ENCODE measurements around the gene MGAT4A.

Gene MGAT4A

DNA sequence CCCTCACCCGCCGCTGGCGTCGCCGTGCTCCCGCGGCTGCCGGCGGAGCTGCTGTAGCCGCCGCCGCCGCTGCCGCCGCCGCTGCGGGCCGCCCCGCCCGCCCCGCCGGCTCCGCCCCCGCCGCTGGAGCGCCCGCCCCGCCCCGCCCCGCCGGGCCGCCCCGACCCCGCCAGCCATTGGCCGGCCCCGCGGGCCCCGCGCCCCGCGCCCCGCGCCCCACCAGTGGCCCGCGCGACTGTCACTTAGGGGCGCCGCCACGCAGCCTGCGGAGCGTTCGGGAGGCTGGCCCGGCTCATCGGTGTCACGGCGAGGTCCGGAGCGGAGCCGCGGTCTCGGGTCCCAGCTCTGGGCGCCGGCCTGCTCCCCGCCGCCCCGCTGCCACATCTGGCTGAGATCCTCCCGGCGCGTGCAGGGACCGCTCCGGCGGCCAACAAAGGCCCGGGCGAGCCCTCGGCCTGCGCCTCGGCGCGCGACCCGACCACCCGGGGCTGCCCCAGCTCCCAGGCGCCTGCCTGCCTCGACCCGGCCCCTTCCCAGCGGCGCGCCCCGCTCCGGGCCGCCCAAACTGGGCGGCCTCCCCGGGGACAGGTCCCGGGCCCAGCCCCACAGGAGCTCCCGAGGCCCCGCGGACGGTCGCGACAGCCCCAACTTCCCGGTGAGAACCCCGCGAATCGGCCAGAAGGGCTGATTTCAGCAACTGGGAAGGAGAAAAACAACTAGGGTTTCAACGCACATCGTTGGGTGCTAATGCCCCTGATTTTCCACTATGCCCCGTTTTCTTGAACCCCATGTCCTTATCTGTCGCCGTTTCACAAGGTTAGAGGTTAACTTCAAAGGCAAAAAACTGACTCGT is at the start of gene MGAT4A:
Gene MGAT4A (minus strand): TSS at position 92 of the 853 bp plus-strand sequence. CDS start 4,800 bp downstream, outside the sequence.
- FAIRE-seq = no peak

DNA sequence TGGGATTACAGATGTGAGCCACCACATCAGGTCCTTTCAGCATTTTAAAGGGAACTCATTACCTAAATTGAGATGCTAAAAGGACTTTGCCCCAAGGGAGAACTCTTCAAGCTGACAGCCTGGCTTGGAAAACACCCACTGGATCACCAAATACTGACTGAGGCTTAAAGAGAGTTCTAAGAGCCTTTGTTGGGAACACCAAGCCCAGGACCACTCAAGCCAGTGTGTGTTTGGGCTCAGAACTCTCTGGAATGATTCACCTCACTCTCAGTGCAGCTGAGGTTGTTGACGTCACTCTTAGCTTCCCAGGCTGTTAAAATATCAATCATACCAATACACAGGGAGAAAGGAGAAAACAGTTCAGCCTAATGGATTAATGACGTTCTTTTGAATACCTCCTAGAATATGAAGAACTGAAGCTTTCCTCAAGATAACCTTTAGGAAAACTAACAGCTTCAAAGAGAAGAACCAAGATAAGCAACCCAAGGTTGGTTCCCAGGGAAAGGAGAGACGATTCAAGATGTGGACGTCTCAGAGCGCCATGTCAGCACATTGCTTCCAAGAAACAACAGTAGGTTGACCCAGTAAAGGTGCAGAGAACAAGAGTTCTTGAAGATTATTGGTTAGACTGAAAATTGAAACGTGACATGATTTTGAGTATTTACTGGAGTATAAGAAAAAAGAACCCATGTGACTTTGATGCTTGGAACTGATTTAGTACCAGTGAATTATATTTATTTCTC is 48.0 kb upstream of the MGAT4A start:
- no peak for FAIRE-seq

DNA sequence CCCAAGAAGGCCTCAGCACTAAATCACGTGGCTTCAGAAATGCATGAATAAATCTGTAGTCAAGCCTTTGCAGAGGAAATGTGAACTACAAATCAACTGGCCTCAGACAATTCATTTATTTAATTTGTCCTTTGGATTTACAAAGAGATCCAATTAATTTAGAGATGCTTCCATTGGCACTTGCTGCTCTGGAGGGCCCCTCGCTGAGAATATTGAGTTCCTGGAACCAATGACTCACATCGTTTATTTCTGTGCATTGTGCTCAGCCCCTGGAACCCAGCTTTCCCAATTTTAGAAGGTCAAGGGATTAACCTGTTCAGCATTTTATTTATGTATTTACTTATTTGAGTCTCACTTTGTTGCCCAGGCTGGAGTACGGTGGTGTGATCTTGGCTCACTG is 47.2 kb upstream of the MGAT4A start:
- no peak for FAIRE-seq

DNA sequence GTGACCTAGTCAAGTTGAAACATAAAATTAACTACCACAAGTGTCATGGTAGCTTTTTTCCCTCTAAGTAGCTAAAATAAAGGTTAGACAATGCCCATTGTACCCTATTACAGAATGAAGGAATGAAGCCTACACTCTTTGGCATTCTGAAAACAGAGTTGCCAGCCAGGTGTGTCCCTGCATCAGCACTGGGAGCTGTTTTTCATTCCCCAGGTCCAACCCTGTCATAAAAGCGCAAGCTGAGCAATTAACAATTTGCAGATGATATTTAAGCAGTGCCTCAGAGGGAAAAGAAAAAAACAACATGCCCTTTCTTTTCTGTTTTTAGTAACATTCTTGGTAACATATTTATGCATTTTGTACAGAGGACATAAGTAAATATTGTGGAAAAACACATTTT is 46.8 kb upstream of the MGAT4A start:
- FAIRE-seq = no peak

DNA sequence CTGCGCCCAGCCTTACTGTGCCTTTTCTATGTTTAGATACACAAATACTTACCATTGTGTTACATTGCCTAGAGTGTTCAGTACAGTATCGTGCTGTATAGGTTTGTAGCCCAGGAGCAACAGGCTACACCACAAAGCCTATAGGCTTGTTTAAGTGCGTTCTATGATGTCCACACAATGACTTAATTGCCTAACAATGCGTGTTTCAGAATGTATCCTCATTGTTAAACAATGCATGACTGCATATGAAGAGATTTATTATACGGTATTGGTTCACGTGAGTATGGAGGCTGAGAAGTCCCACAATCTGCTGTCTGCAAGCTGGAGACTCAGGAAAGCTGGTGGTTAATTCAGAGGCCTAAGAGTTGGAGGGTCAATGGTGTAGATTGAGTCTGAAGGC is 46.1 kb upstream of the MGAT4A start:
- FAIRE-seq = no peak

DNA sequence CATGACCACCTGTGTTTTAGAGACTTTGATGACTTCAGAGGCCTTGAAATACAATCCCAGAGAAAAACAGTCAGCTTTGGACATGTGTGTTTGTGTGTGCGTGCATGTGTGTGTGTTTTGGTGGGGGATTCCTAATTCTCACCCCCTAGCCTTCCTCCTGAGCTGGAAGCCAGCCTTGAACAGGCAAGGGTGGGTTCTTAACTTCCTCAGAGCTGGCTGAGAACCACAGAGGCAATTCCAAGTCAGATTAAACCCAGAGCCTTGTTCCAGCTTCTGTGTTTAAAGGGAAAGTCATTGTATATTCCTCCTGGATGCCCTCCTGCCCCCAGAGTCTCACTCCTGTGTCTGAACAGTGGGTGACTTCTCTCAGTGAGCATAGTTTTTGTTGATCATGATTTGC is 45.2 kb upstream of the MGAT4A start:
- FAIRE-seq = no peak

DNA sequence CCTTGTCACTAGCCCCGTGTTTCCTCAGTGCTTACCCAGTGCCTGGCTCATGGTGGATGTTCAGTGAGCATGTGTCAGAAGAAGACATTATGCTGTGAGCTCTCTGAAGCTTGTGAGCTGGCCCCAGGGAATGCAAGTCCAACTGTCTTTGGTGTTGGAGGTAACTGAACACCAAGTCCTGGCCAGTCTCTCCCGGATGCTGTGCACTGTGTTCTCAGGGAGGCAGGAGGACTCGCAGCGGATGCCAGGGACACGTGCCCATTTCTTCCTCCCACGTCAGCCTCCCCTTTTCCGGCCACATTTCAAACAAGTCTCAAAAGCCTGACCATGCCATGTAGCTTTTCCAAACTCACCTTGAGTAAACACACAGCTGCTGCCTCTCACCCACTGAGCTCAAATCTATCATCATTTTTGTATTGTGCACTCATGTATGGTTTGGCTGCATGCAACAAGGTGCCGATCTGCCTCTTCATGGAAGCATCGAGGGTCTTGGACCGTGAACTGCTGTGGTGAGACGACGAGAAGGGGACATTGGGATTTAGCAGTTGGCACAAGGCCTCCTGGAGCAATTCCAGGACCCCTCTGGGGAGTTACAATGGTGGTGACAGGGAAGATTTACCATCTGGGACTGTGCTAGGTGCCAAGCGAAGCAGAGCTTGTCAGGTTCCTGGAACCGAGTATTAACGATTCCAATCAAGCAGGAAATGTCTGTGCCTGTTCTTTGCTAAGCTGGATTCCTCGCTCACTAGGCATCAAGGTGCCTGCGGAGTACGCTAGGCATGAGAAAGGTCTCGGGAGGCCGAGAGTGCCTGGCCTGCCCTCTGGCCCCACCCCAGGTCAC is 44.4 kb upstream of the MGAT4A start:
- FAIRE-seq = no peak

DNA sequence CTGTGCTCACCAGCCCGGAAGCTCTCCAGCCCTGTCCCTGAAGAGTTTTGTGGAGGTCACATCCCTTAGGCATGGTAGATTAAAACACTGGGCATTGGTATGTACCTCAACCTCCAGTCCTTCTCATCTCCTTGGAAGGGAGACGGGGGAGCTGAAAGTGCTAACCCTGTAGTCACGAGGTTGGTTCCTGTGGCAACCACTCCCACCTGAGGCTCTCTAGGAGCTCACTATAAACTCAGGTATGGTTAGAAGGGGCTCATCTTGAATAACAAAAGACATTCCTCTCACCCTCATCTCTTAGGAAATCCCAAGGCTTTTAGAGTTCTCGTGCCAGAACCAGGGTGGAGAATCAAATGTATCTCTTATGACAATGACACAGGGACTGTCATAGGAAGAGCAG is 43.0 kb upstream of the MGAT4A start:
- FAIRE-seq = no peak

DNA sequence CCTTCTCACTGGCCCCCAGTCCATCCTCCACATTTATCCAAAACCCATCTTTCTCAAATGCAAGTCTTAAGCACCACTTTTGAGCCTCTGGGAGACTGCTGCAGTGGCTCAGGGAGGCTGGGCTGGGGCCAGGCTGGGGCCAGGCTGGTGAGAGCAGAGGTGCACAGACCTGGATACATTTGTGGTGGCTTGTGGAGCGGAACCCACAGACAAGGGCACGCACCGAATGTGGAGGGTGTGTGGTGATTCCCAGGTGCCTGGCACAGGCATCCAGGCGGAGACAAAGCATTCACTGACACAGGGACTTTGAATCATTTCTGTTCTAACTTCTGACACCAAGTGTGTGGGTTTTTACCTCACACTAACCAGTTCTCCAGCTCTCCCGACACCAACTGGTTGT is 42.2 kb upstream of the MGAT4A start:
- FAIRE-seq = no peak

DNA sequence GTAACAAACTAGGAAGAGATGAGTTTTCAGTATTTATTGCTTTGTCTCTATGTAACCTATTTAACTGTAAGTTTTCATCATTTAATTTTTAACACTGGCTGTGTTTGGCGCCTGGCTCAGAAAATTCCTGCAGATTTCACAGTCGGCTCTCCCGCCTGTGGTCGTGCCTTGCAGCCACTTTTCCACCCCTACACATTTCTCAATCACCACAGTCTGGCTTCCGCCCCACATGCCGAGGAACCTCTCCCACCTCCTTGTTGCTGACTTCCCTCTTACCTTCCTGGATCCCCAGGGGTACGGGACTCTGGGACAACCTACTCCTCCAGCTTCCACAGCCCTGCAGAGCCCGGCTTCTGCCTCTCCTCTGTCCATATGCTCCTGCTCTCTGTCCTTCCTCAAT is 41.6 kb upstream of the MGAT4A start:
- no peak for FAIRE-seq

DNA sequence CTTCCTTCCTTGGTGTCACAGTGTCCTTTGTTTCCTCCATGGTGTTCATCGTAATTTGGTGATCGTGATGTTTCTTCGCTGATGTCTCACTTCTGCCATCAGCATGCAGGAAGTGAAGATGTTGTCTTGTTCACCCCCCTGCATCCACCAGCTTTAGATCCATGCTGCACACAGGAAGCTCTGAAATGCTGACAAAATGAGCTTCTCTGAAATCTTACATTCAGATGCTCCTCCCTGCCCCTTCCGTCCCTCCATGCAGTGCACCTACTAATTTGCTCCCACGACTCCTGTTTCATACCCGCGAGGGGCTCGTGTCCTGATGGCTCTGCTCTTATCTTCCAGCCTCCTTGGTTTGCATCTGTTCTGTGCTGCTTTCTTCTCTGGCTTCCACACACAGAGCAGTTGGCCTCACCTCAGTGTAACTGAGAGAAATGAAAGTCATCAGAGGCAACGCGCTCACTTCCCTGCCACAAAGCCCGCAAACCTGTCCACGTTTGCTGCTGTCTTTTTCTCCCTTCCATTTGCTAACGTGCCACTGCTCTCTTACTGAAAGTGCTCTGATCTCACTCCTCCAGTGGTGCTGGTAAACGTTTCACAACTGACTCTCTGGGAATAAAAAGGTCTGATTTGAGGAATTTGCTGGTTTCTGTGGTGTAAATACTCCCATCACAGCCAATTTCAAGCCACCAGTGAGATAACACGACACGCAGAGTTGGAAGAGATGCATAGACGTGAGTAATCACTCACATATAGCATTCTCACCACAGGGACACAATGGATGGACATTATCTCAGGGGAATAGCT is 41.0 kb upstream of the MGAT4A start:
- no peak for FAIRE-seq

DNA sequence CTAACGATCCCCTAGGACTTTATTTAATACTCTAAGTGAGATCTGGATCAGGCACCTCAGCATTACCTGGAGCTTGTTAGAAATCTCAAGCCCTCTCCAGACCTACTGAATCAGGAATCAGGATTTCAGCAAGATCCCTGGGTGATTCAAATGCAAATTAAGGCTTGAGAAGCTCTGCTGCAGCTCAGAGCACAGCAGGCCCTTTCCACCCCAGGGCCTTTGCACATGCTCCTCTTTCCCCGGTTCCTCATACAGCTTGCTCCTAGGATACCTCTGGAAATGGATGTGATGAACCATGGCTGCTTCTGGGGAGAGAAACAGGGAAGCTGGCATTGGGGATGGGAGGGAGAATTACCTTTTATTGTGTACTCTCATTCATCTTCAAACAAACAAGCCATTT is 40.3 kb upstream of the MGAT4A start:
- FAIRE-seq = no peak

DNA sequence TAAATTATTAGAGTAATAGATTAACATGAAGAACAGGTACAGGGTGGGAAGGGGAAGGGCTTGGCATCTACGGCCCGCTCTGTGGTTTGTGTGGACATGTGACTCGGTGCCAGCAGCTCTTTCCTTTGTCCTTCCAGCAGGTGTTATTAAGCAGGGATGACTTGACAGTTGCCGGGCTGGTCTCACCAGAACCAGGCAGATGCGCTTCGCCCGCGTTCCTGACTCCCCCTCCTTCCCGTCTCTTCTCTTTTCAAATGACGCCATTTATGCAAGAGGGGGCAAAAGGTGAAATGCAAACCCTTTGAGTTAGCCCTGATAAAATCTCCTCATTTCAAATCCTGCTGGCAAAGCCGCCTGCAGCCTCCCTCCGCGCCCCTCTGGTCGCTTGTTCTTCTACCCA is 38.9 kb upstream of the MGAT4A start:
- FAIRE-seq = no peak

DNA sequence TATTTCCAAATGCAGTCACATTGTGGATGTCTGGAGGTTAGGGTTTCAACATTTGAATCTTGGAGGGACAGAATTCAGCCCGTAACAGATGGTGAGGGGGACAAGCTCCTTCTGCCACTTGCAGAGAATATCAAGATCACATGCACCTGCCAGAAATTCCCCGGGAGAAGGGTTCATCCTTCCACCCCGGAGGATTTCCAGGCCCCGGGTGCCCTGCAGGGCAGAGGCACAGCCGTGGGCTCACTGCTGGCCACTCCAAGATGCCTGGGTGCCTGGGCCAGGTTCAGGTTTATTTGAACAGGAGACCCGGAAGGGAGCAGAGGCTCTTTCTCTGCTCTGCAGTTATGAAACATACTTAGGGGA is 38.2 kb upstream of the MGAT4A start:
- FAIRE-seq = no peak

DNA sequence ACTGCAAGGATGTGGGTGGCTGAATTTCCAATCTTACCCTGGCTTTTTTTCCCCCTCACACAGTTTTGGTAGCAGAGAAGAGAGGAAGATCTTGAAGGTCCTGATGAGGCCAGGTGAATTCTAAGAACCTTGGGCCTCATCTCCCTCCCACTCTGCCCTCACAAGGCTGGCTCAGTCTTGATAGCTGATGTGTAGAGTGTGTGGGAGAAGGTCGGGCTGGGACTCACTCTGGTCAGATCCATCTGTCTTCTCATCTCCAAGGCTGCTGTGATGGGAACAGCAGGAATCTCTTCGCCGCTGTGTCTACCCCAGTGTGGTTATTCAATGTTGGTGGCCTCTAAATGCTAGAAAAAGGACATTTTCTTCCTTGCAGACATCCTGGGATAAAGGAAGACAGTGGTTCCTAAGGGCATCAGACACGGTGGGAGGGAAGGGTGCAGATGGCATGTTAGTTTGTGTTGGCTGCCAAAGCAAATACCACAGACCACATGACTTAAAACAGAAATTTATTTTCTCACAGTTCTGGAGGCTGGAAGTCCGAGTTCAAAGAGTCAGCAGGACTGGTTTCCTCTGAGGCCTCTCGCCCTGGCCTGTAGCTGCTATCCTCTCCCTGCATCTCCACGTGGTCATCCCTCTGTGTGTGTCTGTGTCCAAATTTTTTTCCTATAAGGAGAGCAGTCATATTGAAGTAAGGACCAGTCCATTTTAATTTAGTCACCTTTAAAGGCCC is 37.6 kb upstream of the MGAT4A start:
- FAIRE-seq = no peak

DNA sequence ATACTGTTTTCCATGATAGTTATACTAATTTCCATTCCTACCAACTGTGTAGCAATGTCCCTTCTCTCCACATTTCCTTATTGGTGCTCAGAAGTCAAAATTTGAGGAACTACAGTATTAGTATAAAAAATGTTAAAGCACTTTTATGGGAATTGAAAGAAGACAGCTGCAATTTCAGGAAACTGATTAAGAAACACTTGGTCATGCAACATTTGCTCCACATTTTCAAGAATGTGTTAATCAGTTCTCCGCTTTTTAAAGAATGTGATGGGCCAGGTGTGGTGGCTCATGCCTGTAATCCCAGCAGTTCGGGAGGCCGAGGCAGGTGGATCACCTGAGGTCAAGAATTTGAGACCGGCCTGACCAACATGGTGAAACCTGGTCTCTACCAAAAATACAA is 33.6 kb upstream of the MGAT4A start:
- FAIRE-seq = no peak

DNA sequence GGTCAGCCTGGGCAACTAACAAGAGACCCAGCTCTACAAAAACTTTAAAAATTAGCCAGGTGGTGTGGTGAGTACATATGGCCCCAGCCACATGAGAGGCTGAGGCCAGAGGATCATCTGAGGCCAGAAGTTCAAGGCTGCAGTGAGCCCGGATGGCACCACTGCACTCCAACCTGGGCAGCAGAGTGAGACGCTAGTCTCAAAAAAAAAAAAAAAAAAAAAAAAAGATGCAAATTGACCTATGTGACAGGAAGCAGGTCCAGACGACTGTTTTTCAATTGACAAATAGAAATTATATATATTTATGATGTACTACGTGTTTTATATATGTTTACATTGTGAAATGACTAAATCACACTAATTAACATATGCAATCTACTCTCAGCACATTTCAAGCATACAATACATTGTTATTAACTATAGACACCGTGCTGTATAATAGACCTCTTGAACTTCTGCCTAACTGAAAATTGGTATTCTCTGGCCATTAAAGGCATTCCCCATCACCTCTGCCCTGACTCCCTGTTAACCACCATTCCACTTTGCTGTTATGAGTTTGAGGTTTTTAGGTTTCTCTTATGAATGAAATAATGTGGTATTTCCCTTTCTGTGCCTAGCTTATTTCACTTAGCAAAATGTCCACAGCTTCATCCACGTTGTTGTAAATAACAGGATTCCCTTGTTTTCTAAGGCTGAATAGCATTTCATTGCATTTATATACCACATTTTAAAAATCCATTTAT is 32.4 kb upstream of the MGAT4A start:
- no peak for FAIRE-seq

DNA sequence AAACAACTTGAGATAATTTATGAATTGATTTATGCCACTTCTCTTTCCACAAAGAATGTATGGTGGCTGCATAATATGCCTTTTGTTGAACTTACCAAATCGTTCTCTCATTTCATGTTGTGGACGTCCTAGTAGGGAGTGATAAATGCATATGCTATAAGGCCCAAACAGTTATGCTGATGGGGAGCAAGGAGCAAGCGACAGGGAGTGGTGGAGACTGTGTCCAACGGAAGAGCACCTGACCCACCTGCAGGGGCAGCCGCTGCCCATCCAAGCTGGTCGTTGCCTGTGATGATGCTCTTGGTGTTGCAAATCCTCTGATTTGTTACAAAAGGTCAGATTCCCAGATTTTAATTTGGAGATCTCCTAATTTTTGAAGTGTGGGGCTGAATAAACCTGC is 31.0 kb upstream of the MGAT4A start:
- FAIRE-seq = no peak

DNA sequence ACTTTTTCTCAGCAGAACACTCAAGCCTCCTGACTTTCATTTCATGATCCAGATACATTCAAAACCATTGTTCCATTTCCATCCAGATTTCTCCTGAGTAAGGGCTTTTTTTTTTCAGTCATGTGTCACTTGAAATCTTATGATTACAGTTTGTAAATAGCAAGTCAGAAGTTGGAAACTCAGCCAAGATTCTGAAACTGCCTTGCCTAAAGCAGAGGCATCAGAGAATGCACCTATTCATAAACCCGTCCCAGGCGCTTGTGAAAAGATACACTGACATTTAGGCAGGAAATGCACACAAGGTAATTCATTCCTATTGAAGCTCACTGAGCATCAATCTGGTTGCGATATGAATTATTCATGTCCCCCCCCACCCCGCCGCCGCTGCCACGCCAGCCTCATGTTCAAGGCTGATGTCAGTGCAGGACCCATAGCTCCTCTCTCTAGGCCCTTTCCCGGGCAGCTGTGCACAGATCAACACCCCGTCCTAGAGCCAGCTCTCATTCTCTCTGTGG is 30.4 kb upstream of the MGAT4A start:
- FAIRE-seq = no peak

DNA sequence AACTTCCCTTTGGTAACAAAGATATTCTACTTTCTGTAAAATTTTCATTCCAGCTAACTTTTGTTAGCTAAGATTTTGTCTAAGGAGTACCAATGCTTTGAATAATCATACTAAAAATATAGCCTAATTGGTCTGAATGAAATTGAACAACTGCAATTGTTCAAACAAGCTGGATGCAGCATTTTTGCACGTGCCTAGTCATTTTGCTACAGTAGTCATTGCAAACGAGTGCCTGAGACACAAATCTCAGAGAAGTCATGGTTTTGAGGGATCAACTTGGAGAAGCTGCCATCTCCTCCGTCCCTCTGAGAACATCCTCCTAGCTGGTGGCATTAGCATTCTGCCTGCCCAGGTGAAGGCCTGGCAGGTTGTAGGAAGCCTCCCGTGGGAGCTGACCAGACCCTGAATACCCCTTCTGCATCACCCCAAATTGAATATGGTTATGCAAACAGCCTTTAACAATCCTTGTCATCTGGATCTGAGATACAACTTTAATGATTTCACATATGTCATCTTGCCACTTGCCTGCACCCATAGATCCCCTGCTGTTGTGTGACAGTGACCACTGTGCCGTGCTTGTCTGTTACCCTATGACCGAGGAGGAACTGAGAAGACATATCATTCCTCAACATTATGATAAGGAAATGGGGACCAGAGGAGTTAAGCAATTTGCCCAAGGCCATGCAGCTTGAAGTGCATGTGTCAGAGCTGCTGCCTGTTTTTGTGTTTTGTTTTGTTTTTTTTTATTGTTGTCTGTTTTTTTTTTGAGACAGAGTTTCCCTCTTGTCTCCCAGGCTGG is 29.1 kb upstream of the MGAT4A start:
- no peak for FAIRE-seq

Measured in colon (tissue), 2 donors.